T-helper 2 cell treated with Interferon-gamma antibody and Interleukin-4, amounts not matched to agents 5 μg/mL and 100 μg/mL, for 36 hours (primary cell): ENCODE results near the gene CRYGD.
"Not testable (repeated sequence)": the region's sequence is repeated elsewhere in the genome, so short reads cannot be mapped to it uniquely, and the experiment has no call there.

Experiments used
- DNase-seq: peaks from one replicate; pipeline ENCODE4 v3.0.0; 2021; ENCODE audit warnings: low spot score
- H3K27ac Mint-ChIP-seq: one replicate; pipeline ENCODE4 v1.8.0; 2021; ENCODE audit warnings: mild to moderate bottlenecking, mixed read lengths
- H3K27me3 Mint-ChIP-seq: one replicate; pipeline ENCODE4 v1.8.0; 2021; ENCODE audit warnings: low read depth, mixed read lengths
- H3K36me3 Mint-ChIP-seq: one replicate; pipeline ENCODE4 v1.8.0; 2021; ENCODE audit warnings: low read depth, mixed read lengths
- H3K4me1 Mint-ChIP-seq: one replicate; pipeline ENCODE4 v1.8.0; 2021; ENCODE audit warnings: low read depth, mixed read lengths
- H3K4me3 Mint-ChIP-seq: one replicate; pipeline ENCODE4 v1.8.0; 2022; ENCODE audit warnings: mild to moderate bottlenecking, moderate library complexity, mixed read lengths
- H3K9me3 Mint-ChIP-seq: one replicate; pipeline ENCODE4 v1.8.0; 2021; ENCODE audit warnings: mixed read lengths

CRYGD gene

DNA sequence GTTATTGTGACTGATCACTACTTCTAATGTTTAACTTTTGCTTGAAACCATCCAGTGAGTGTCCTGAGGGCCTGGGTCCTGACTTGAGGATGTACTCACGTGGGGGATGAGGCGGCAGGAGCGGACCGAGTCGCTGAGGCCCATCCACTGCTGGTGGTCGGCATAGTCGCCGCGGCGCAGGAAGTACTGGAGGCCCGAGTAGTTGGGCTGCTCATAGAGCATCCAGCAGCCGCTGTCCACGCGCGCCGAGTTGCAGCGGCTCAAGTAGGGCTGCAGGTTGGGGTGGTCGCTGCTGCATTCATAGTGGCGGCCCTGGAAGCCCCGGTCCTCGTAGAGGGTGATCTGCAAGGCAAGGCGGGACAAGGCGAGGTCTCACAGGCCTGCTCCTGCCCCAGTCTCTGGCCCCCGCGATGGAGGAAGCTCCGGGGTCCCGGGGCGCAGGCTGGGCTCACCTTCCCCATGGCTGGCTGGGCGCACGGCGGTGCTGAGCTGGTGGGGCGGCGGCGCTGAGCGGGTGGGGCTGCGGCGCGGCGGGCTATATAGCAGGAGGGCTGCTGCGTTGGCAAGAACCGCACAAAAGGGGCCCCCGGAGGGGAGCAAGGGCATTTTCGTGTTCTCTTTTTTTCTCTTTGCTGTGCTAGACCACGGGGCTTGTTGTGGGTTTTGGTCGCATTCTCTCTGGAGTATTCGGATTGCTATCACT, at the start of gene CRYGD:
Gene CRYGD, minus strand, starts transcription at position 512 of the 703 bp plus-strand sequence. Its CDS starts 51 bp downstream, at position 461.
- peak within 1 kb of the TSS; percentile 40 for H3K4me3 Mint-ChIP-seq
- not testable (repeated sequence) for H3K9me3 Mint-ChIP-seq, H3K4me1 Mint-ChIP-seq, H3K27ac Mint-ChIP-seq, H3K36me3 Mint-ChIP-seq, DNase-seq
- H3K27me3 Mint-ChIP-seq, result peaks cover 52% of the 10 kb centered on the region

DNA sequence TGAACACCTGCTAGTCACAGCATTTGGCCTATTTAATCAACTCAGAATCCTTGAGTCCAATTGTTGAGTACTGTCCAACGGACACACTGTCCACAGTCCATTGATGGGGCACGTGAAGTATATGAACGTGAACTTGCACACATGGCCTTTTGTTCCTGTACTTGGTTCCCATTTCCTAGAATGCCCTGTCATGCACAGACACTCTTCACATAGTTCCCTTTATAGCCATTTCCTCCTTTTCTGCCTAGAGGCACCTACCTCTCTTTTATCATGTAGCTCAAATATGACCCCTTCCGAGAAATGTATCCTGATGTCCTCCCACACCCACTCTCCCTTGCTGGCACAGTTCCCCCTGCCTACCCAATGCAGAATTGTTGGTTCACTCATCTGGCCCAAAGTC, 47.8 kb upstream of the CRYGD start:
- Mint-ChIP-seq H3K36me3 (no peaks in the 10 kb centered on the region), H3K27me3 (peaks cover 6% of the 10 kb centered on the region), H3K4me1 (no peaks in the 10 kb centered on the region), H3K27ac (no peak overlapping the region), H3K9me3 (no peaks in the 10 kb centered on the region), H3K4me3 (no peak overlapping the region)
- DNase-seq, result no peak

DNA sequence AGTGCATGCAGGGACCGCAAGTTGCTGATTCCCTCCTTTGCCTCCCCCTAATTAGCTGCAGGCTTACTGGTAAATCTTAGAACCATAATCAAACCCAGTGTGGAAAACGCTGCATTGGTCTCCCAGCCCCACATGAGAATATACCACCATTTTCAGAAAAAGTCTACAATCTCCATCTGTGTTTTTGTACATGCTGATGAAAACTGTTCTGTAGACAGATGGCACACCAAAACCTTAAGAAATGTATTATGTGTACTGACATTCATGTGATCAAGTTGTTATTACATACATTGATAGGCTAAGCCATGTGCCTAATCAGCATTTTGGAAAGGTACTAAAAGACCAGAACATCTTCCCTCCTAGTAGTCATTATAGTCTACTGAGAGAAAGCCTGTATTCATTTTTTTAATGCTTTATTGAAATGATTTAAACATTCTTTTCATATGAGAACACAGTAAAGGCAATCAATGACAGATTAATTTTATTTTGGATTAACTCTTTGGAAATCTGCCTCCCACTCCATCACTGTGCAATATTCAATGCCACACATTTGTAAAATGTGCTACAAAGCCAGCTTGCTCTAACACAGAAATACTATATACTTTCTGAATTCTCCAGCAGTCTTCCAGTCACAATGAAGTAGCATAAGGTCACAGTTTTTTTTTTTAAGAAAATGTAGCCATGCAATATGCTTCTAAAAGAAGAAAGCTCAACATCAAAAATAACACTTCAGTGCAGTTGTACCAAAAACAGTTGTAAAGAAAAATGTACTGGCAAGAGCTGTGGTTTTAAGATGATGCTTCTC, 40.8 kb upstream of the CRYGD start:
- no peak overlapping the region for H3K27ac Mint-ChIP-seq
- peaks cover 6% of the 10 kb centered on the region for H3K27me3 Mint-ChIP-seq
- no peaks in the 10 kb centered on the region for H3K9me3 Mint-ChIP-seq
- H3K4me3 Mint-ChIP-seq, result no peak overlapping the region
- DNase-seq, result no peak
- H3K36me3 Mint-ChIP-seq, result no peaks in the 10 kb centered on the region
- no peaks in the 10 kb centered on the region for H3K4me1 Mint-ChIP-seq

DNA sequence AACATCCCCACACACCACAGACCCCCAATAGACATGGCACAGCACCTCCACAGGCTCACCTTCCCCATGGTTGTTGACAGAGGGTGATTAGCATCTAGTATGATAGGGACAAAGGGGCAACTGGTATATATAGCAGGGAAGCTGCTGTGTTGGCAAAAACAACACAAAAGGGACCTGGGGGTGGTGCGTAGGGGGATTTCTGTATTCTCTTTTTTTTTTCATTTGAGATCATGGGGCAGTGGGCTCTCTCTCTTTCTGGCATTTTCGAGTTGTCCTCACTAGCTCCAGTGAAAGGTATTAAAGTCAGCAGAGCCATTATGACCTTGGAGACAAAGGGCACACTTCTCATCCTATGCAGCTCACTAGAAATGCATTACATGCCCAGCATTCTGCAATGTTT, 39.2 kb upstream of the CRYGD start, which contains the start of gene CRYGA:
Gene CRYGA, minus strand, starts transcription at position 101 of the 400 bp plus-strand sequence. Its CDS starts 33 bp downstream, at position 68.
- Mint-ChIP-seq H3K27ac (no peak within 1 kb of the TSS), H3K4me1 (no peaks in the 10 kb centered on the region), H3K4me3 (no peak within 1 kb of the TSS), H3K36me3 (no peaks in the 10 kb centered on the region), H3K27me3 (peaks cover 3% of the 10 kb centered on the region), H3K9me3 (no peaks in the 10 kb centered on the region)
- DNase-seq, result no peak

DNA sequence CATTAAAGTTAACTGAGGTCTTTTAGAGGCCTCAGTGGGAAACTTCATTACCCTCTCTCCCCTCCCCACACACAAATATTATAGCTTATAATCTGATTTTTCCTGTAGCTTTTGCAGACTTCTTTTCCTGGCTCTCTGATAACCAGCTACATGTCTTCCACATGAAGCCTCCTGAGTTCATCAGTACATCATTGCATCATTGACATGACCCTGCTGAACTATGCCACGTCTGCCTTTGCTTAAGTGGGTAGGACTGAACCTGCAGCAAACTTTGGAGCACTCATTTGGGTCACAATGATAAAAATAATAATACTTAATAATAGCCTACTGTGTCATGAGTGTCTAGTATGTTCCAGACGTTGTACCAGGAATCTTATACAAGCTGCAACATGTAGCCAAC, 32.1 kb upstream of the CRYGD start:
- no peaks in the 10 kb centered on the region for H3K9me3 Mint-ChIP-seq
- H3K36me3 Mint-ChIP-seq, result no peaks in the 10 kb centered on the region
- no peak for DNase-seq
- peaks cover 12% of the 10 kb centered on the region for H3K27me3 Mint-ChIP-seq
- no peak overlapping the region for H3K27ac Mint-ChIP-seq
- H3K4me1 Mint-ChIP-seq, result no peaks in the 10 kb centered on the region
- no peak overlapping the region for H3K4me3 Mint-ChIP-seq

DNA sequence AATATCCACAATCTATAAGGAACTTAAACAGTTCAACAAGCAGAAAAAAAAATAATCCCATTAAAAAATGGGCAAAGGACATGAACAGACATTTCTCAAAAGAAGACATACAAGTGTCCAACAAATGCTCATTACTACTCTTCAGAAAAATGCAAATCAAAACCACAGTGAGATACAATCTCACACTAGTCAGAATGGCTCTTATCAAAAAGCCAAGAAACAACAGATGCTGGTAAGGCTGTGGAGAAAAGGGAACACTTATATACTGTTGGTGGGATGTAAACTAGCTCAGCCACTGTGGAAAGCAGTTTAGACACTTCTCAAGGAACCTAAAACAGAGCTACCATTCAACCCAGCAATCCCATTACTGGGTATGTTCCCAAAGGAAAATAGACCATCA, 28.8 kb upstream of the CRYGD start:
- Mint-ChIP-seq H3K9me3 (peaks cover 4% of the 10 kb centered on the region), H3K27me3 (peaks cover 18% of the 10 kb centered on the region), H3K4me1 (no peaks in the 10 kb centered on the region), H3K27ac (no peak overlapping the region), H3K4me3 (no peak overlapping the region), H3K36me3 (no peaks in the 10 kb centered on the region)
- no peak for DNase-seq

DNA sequence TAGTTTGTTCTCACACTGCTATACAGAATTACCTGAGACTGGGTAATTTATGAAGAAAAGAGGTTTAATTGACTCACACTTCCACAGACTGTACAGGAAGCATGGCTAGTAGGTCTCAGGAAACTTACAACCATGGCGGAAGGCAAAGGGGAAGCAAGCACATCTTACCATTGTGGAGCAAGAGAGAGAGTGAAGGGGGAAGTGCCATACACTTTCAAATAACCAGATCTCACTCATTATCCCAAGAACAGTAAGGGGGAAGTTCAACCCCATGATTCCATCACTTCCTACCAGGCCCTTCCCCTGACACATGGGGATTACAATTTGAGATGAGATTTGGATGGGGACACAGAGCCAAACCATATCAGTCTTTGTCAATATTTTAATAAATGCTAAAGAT, 26.6 kb upstream of the CRYGD start:
- no peak overlapping the region for H3K4me3 Mint-ChIP-seq
- H3K27me3 Mint-ChIP-seq, result peaks cover 18% of the 10 kb centered on the region
- no peak for DNase-seq
- H3K9me3 Mint-ChIP-seq, result peaks cover 4% of the 10 kb centered on the region
- no peaks in the 10 kb centered on the region for H3K36me3 Mint-ChIP-seq
- H3K27ac Mint-ChIP-seq, result no peak overlapping the region
- no peaks in the 10 kb centered on the region for H3K4me1 Mint-ChIP-seq

DNA sequence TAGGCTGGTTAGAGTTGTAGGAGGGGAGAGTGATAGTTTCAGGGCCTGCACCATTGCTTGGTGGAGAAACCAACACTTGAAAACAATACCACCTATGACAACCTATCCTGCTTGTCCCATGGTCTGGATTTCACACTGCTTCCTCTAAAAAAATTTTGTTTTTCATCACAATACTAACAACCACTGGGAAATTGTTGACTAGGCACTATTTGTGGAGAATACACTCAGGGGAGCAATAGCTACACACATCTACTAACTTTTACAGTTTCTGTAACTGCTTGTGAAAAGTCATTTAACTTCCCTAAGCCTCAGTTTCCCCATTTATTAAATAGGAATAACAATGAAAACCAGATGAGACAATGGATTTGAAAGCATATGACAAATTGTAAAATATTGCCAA, 25.8 kb upstream of the CRYGD start:
- Mint-ChIP-seq H3K36me3 (no peaks in the 10 kb centered on the region), H3K27me3 (peaks cover 16% of the 10 kb centered on the region), H3K9me3 (peaks cover 4% of the 10 kb centered on the region), H3K27ac (no peak overlapping the region), H3K4me3 (no peak overlapping the region), H3K4me1 (no peaks in the 10 kb centered on the region)
- DNase-seq, result no peak

DNA sequence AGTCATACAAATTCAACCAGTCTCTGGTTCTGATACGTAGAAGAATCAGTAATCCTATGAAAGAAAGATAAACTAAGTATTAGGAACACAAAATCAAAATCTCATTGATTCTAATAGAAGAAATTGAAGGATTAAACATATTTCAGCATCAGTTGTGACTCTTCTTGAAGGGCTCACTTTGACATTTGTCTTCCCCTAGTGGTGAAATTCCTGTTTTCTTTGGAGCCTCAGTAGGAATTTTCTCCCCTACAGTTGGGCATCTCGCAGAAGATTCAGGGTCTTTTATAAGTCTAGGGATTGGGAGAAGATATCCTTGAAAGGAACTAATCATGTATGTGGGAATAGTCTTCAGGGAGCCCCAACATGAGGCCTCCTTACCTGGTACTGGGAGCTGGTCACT, 24.5 kb upstream of the CRYGD start:
- no peaks in the 10 kb centered on the region for H3K36me3 Mint-ChIP-seq
- no peak for DNase-seq
- peaks cover 18% of the 10 kb centered on the region for H3K27me3 Mint-ChIP-seq
- H3K9me3 Mint-ChIP-seq, result peaks cover 4% of the 10 kb centered on the region
- no peak overlapping the region for H3K27ac Mint-ChIP-seq
- H3K4me1 Mint-ChIP-seq, result no peaks in the 10 kb centered on the region
- H3K4me3 Mint-ChIP-seq, result no peak overlapping the region

DNA sequence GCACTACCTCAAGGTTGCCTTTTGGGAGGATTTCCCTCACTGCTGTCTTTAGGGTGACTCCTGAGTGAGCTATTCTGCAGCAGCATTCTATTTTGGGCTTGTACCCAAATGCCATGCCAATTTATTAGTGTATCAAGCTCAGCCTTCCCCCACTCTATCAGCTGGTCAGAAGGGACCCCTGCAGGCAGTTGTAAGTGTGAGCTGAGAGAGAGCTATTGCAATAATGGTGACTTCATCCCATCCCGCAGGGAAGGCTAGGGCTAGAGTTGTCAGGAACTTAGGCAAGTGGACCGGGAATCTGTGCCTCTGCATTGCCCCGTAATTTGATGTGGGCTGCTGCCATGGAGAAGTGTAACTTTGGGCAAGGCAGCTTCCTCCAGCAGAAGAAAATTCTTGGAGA, 23.4 kb upstream of the CRYGD start:
- H3K27me3 Mint-ChIP-seq, result peaks cover 18% of the 10 kb centered on the region
- no peaks in the 10 kb centered on the region for H3K4me1 Mint-ChIP-seq
- H3K4me3 Mint-ChIP-seq, result no peak overlapping the region
- peaks cover 4% of the 10 kb centered on the region for H3K9me3 Mint-ChIP-seq
- DNase-seq, result no peak
- H3K36me3 Mint-ChIP-seq, result no peaks in the 10 kb centered on the region
- no peak overlapping the region for H3K27ac Mint-ChIP-seq

DNA sequence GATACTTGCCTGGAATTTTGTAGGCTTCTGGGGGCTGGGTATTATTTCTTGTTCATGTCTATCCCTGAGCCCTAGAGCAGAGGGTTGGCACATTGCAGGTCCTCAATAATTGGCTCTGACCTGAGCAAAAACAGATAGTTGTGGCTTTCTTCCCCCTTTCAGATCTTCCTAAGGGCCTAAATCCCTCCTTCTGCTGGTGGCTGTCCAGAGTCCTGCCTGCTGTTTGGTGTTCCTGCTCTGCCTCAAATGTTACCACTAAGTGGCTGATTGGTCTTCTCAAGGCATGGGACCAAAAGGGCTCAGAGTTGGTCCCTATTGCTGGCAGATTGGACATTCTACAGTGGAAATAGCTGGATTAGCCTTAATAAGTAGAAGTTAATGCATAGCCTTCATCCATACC, 22.7 kb upstream of the CRYGD start:
- Mint-ChIP-seq H3K4me3 (no peak overlapping the region), H3K27ac (no peak overlapping the region), H3K27me3 (peaks cover 12% of the 10 kb centered on the region), H3K4me1 (no peaks in the 10 kb centered on the region), H3K9me3 (peaks cover 4% of the 10 kb centered on the region), H3K36me3 (no peaks in the 10 kb centered on the region)
- no peak for DNase-seq

DNA sequence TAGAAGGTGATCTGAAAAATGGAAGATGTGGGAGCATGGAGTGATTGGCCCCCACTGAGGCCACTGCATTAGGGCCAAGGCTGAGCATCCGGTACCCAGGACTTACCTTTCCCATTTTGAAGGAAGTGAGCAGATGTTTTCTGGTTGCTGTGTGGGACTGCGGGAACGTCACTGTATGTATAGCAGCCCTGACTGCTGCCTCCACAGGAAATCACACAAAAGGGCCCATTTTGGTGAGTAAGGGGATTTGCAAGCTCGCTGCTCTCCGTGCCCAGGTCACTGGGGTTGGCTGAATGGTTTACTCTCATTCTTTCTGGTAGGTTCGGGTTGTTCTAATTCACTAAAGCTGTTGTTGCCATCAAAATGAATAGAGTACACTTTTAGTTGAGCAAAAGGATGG, 21.7 kb upstream of the CRYGD start, which contains the start of gene CRYGB:
Gene CRYGB, minus strand, starts transcription at position 153 of the 400 bp plus-strand sequence. Its CDS starts 38 bp downstream, at position 115.
- Mint-ChIP-seq H3K9me3 (peaks cover 4% of the 10 kb centered on the region), H3K27me3 (peaks cover 8% of the 10 kb centered on the region), H3K4me1 (no peaks in the 10 kb centered on the region), H3K4me3 (no peak within 1 kb of the TSS), H3K36me3 (no peaks in the 10 kb centered on the region), H3K27ac (no peak within 1 kb of the TSS)
- DNase-seq, result no peak

DNA sequence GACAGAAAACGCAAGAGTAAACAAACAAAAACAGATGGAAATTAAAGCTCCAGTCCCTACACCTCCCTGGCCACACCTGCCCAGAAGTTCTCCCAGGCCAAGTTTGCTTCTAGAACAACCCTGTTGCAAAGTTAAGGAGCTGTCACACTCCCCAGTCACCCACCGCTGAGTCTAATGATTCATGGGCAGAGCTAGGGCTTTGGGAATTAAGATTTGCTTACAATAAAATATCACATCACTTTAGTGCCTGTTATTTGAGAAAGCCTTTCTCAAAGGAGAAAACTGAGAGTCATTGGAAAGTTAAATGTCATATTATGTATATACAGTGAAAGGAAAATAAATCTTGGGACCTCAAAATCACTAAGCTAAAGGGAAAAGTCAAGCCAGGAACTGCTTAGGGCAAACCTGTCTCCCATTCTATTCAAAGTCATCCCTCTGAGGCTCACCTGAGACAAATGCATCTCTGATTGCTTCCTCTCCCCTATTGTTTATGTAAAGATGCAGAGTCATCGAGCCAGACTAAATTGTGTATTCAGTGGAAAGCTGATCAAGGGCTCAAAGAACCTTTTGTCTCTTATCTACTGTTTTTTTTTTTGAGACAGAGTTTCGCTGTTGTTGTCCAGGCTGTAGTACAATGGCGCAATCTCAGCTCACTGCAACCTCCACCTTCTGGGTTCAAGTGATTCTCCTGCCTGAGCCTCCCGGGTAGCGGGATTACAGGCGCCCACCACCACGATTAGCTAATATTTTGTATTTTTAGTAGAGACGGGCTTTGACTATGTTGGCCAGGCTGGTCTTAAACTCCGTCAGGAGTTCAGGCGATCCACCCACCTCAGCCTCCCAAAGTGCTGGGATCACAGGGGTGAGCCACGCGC, 18.8 kb upstream of the CRYGD start:
- H3K36me3 Mint-ChIP-seq, result no peaks in the 10 kb centered on the region

More for the DNA sequence above, 18.8 kb upstream of the CRYGD start:
- Mint-ChIP-seq H3K4me1 (no peaks in the 10 kb centered on the region), H3K4me3 (no peak overlapping the region), H3K9me3 (no peaks in the 10 kb centered on the region), H3K27ac (no peak overlapping the region), H3K27me3 (peaks cover 2% of the 10 kb centered on the region)
- DNase-seq, result no peak
